T-helper 1 cell (primary cell): Measurements from ENCODE around the gene RPL35.
"Not testable (repeated sequence)": the region's sequence is repeated elsewhere in the genome, so short reads cannot be mapped to it uniquely, and the experiment has no call there.

Source experiments
- DNase-seq, 5 donors: peaks; one replicate each; pipeline ENCODE4 v3.0.0-alpha.2; 2012 to 2020

The RPL35 gene

DNA sequence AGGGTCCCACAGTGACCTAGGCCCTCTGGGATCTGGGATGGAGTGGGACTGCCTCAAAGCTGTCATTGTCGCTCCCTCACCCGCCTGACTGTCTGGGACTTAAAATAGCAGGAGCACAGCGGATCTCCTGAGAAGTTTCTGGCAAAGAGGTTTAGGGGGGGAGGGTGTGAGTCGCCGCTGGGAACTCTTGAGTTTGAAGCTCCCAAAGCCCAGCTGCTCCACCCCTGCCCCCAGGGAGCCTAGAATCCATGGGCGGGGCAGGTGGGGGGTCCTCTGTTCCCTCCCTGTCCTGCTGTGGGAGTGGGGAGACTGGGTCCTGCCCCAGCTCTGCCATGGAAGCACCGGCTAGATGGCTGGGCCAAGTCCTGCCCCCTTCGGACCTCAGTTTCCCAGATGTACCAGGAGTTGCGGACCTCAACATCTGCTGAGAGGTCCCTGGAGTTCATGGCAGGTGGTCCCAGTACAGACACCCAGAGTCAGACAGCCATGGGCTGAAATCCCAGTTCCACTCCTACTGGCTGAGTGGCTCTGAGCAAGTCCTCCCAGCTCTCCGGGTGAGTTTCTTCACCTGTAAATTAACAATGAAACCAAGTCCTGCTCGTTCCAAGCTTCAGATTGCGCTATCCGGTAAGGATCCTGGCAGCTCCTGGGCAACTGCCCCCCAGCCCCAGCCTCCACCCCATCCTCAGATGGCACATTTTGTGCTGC lies 9.5 kb downstream of the RPL35 start:
- DNase-seq = no peak

DNA sequence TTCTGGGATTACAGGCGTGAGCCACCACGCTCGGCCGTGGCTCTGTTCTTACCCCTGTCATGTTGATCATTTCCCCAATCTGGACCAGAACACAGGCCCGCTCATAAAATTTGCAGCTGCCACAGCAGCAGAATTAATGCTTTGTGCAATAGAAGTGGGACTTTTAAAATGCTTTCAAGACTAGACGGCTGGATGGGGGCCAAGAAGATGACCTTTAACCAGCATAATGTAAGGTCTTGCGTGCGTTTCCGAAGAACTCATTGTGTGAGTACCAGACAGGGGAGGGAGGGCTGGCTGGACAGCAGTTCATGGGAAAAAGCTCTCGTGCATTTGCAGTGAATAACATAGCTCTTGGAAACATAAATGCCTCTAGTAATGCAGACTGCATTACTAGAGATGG lies 12.0 kb downstream of the RPL35 start:
- no peak for DNase-seq

DNA sequence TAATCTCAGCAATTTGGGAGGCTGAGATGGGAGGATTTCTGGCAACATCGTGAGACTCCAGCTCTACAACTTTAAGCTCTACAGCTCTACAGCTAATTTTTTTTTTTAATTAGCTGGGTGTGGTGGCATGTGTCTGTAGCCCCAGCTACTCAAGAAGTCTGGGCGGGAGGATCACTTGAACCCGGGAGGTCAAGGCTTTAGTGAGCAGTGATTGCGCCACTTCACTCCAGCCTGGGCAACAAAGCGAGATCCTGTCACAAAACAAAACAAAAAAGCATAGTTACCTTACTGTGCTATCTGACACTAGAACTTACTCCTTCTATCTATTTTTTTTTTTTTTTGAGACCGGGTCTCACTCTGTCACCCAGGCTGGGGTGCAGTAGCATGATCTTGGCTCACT lies 14.8 kb downstream of the RPL35 start:
- no peak for DNase-seq

DNA sequence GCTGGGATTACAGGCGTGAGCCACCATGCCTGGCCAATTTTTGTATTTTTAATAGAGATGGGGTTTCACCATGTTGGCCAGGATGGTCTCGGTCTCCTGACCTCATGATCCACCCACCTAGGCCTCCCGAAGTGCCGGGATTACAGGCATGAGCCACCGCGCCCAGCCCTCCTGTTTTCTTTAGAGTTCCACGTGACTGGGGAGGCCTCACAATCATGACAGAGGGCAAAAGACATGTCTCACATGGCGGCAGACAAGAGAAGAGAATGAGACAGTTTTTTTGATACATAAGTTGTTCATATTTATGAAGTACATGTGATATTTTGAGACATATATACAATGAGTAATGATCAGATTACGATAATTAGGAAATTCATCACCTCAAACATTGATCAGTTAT lies 15.3 kb downstream of the RPL35 start:
- DNase-seq = not testable (repeated sequence)

DNA sequence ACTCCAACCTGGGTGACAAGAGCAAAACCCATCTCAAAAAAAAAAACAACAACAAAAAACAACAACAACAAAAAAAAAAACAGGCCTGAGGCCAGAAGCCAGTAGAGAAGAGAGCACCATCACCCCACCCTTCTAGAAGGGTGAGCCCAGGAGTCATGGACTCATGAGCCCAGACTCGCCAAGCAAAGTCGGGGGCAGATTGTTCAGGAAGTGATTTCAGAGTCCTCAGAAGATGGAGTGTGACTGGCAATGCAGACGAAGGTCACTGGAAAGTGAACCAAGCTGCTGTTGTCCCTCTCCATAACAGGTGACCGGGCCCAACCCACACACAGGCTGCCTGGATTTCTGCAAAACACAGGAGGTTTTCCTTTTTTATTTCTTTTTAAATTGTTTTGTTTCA lies 17.5 kb downstream of the RPL35 start:
- DNase-seq = no peak

DNA sequence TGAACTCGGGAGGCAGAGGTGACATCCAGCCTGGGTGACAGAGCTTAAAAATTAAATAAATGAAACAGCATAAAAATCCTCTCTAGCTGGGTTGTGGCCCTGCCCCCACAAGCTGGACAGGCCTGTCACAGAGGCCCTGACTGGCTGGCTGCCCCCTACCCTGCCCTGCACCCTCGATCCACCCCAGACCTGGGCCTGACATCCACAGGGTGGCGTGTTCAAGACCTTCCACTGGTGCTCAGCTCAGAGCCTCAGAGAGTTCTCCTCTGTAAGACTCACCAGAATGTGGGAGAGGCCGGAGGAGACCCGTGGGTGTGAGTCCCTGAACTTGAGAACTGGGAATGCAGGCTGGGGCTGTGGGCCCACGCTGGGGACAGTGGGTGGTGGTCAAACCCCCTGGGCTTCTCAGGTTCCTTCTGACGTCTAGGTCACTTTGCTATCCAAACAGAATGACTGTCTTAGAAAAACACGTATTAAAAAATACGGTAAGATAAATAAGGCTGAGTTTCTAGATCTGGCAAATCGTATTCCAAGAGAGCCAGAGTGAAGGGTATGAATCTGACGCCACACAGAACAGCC lies 18.2 kb downstream of the RPL35 start:
- no peak for DNase-seq

DNA sequence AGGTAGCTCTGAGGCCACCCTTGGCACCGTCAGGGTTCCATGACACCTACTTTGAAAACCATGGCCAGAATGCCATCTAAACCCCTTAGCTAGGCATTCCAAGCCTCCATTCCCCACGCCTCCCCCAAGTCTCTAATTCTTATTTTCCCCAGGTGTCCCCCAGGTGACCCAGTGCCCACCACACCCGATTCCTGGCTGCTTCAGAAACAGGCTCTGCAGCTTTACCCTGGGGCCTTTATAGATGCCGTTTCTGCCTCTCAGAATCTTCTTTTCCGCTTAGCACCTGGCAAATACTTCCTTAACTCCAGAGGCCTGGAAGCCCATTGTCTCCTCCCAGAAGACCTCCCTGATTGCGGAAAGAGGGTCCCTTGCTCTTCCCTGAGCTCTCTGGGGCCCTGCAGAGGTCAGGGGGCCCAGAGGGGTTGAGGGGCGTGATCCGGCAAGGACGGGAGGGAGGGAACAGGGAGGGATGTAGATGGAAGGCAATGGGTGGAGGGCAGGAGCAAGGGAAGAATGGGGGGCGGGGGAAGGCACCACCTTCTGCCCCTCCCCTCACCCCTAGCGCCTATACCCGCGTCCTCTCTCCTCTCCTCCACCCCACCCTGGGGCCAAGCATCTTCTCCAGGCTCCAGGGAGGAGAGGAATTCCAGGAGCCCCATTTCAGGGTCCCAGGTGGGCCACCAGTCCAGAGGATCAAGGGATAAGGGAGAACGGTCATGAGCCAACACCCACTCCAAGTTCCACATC lies 20.5 kb downstream of the RPL35 start:
- no peak for DNase-seq

DNA sequence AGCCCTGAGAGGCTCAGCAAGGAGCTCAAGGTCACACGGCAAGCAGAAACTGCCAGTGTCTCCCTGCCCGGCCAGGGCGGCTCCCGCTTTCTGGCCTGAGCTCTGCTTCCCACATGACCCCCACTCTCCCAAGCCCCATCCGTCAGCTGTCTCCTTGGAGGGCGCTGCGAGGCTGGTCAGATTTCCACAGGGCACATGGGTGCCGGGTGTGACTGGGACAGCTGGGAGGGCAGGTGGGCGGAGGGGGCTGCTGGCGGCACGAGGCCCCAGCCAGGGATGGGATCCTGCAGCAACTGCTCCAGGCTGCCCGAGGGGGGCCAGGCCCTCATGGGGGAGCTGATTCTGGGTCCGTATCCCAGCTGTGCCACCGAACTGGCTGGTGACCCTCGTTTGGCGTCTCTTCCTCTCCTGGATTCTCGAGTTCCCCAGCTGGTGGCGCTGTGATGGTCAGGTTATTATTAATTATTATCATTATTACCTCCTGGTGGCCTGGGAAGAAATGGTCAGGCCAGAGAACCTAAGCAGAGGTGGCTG lies 21.4 kb downstream of the RPL35 start:
- DNase-seq = no peak

DNA sequence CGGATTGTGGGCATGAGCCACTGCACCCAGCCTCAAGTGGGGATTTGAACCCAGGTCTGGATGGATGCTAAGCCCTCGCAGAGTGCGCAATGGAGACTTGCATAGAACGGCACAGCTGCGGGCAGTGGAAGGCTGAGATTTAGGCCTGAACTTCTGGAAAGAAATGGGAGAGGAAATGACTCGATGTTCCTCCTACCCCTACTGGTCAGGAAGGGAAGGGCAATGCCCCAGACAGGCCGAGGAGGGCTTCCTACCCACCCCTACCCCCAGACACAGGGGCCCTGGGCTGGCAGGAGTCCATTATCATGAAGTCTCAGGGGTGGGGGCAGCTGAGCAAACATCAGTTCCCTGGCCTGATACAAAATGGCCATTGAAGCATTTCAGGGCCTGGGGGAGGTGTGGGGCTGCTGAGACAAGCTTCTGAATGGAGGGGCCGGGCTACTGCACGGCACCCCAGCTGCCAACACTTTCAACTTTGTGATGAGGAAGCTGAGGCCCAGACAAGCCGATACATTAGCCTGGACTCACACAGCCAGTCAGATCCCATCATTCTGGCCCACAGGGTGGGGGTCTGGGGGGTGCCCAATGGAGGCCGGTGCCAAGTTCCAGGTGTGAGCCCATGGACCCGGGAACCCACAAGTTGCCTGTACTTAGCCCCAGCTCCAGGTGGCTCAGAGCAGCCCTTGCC lies 22.0 kb downstream of the RPL35 start:
- no peak for DNase-seq

DNA sequence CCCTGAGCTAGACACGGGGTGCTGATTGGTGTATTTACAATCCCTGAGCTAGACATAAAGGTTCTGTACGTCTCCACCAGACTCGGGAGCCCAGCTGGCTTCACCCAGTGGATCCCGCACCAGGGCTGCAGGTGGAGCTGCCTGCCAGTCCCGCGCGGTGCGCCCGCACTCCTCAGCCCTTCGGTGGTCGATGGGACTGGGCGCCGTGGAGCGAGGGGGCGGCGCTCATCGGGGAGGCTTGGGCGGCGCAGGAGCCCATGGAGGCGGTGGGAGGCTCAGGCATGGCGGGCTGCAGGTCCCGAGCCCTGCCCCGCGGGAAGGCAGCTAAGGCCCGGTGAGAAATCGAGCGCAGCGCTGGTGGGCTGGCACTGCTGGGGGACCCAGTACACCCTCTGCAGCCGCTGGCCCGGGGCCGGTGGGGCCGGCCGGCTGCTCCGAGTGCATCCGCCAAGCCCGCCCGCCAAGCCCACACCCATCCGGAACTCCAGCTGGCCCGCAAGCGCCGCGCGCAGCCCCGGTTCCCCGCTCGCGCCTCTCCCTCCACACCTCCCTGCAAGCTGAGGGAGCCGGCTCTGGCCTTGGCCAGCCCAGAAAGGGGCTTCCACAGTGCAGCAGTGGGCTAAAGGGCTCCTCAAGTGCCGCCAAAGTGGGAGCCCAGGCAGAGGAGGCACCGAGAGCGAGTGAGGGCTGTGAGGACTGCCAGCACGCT lies 23.0 kb downstream of the RPL35 start:
- not testable (repeated sequence) for DNase-seq

DNA sequence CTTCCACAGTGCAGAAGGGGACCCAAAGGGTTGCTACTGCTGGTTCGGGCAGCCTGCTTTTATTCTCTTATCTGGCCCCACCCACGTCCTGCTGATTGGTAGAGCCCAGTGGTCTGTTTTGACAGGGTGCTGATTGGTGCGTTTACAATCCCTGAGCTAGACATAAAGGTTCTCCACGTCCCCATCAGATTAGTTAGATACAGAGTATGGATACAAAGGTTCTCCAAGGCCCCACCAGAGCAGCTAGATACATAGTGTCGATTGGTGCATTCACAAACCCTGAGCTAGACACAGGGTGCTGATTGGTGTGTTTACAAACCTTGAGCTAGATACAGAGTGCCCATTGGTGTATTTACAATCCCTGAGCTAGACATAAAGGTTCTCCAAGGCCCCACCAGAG lies 23.6 kb downstream of the RPL35 start:
- not testable (repeated sequence) for DNase-seq

DNA sequence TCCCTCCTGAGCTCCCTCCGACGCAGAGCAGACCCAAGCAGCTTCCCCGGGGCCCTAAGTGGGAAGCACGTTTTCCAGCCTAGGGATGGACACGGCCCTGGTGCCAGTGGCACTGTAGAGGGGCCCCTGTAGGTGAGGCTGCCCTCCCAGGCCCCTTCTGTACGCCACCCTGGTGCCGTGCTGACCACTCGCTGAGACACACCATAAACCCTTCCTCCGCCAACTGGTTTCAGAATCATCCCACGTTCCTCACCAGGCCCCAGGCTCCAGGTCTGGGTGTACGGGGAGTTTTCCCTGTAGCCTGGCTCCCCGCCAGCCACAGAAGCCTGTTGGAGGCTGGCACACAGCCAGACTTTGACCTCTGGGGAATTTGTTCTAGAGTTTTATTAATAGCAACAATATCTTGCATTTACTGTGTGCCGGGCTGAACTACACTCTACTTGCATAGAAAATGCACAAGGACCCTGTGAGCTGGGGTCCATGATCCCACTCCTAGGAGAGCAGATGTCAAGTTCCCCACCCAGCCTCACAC lies 26.7 kb downstream of the RPL35 start:
- DNase-seq = no peak

DNA sequence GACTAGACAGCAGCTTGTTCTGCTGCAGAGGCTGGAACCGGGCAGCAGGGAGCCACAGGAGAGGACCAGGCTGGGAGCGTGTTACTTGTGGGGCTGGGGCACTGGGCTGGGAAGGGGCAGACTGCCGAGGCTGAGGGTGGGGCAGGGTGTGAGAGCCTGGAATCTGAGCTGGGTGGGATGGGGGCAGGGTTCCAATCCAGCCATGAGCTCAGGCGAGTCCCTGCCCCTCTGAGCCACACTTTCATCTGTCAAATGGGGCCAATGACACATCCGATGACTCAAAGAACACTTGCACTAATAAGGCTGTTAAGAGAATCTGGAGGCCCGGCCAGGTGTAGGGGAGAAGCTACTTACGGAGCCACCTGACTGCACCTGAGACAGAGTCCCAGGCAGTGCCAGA lies 27.2 kb downstream of the RPL35 start:
- DNase-seq = no peak

DNA sequence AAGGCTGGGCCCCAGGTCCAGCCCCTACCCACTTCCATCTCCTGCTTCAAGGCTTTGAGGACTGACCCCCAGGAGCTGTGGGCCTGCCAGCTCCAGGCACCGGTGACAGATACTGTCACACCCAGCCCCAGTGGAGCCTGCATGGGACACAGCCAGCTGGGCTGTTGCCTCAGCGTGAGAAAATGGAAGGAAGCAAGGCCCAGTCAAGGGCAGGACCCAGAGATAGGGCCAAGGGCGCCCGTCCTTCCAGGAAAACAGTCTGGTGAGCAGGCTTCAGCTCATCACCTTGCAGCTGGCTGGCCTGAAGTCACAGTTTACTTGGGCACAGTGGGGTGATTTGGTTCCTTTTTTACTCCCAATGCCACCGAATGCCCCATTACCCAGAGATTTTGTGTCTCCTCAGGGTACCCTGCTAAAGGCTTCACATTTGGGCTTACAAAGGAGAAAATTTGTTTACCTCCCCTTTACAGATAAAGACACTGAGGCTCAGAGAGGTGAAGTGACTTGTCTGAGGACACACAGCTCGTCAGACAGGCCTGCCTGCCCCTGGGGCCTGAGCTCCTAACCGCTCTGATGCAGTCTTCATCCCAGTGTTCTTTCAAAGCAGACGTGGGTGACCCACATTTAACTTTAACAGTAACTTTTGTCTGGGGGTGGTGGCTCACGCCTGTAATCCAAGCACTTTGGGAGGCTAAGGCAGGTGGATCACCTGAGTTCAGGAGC lies 30.0 kb downstream of the RPL35 start:
- no peak for DNase-seq

DNA sequence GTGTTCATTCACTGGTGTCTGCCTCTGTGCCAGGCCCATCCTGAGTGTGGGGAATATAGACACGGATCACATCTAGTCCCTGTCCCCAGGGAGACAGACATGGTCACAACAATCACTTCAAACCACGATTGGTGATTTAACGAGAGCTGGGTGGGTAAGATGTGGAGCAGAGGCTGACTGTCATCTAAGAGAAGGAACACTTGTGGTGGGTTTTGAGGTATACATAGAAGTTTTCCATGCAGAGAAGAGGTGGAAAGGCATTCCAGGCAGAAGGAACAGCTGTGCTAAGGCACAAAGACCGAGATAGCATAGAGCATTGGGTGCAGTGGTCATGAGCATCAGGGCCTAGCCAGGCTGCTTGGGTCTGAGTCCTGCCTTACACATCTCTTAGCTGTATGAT lies 31.2 kb downstream of the RPL35 start:
- DNase-seq = no peak

DNA sequence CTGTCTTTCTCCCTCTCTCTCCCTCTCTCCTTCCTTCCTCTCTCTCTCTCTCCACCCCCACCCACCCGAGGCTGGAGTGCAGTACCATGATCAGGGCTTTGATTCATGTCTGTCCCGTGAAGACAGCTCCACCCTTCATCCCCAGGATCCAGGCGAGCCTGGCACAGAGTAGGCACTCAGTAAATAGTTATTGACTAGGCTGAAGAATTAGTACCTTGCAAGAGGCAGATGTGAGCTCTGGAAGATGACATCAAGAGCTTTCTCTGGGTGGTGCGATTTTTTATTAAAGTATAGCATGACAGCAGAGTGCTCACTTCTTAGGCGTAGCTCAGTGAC lies 32.5 kb downstream of the RPL35 start:
- DNase-seq = no peak

DNA sequence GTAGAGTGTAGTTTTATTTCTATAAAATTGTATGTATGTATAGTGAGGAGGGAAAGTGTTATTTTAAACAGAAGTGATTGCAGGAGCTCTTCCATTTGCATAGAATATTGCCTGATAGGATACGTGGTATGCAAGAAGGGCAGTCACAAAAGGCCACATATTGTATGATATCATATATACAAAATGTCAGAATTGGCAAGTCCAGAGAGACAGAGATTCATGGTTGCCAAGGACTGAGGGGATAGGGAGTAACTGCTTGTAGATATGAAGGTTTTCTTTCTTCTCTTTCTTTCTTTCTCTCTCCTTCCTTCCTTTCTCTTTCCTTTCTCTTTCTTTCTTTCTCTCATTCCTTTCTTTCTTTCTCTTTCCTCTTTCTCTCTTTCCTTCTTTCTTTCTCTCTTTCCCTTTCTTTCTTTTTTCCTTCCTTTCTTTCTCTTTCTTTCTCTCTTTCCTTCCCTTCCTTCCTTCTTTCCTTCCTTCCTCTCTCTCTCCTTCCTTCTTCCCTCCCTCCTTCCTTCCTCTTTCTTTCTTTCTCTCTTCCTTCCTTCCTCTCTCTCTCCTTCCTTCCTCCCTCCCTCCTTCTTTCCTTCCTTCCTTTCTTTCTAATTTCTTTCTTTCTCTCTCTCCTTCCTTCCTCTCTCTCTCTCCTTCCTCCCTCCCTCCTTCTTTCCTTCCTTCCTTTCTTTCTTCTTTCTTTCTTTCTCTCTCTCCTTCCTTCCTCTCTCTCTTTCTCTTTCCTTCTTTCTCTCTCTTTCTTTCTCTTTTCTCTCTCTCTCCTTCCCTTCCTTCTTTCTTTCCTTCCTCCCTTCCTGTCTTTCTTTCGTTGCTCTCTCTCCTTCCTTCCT lies 33.0 kb downstream of the RPL35 start:
- DNase-seq = no peak

DNA sequence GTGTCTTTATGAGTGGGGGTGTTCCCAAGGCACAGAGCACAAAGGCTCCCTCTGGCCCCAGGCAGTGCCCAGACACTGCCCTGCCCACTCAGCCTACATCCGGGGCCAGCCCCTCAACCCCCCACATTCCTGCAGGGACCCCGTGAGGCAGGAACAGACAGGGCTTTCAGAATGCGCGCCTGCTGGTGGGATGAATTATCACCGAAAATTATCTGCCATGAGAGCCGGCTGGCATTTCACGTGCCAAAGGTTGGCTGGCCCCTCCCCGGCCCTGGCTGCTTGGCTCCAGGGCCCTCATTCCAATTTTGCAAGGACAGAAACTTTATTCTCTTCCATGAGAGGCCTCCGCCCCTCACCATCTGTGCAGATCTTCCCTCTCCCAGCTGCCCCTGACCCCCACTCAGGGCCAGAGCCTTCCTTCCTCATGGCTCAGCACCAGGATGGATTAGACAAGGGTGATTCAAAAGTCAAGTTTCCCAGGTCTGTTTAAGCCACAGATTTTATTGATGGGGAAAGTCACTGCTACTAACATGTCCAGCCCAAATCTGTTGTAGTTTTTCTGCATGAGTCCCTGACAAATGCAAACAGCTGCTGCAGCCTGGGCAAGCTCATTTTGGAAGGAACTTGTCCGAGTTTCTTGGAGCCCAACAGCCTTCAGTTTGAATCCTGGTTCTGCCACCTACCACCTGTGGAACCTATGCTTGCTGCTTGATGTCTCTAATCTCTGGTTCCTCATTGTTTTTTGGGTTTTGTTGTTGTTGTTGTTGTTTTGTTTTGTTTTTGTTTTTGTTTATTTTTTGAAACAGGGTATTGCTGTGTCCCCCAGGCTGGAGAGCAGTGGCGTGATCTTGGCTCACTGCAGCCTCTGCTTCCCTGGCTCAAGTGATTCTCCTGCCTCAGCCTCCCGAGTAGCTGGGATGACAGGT lies 40.8 kb downstream of the RPL35 start:
- DNase-seq = no peak

DNA sequence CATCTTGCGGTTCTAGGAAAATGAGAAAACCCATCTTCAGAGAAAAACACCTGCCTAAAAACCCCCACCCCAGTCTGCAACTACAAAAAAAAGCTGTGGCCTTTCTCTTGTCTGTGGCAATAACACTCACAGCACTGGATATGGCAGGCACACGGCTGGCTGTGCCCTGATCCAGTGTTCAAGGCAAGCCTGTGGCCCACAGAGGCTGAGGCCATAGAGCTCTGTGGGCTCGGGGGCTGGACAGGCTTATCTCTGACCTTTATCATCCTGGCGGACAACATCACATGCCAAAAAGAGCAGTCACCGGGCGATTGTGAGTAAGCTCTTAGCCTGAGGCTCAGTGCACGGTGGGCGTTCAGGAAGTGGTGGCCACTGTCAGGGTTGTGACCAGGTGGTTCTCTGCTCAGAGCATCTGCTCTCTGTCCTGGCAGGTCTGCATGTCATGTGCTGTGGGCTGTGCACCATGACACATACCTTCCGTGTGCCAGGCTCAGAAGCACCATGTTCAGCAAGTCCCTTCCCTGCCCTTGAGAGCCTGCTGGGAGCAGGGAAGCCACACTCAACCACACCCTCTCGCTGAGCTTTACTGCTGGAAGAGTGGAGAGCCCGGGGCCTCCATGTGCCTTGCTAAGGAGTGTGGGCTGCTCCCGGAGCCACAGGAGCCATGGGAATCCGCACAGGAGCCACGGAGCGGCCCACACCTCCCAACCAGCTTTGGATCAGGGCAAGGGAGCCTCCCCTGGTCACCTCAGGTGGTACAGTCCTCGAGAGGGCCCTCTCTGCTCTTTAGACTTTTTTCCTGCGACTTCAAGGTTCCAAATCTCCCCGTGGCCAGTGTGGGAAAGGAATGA lies 43.1 kb downstream of the RPL35 start:
- no peak for DNase-seq
